K562 (cell line): ENCODE results near the gene MEGF11. TPM values are rescaled to one million over a fixed set of nuclear protein-coding genes. Genes with fewer than 3 reads are reported as not detected.

Experiments used
- NR2C2 ChIP-seq, 2 experiments: fragments of 200-800 bp in 1 of 2; sonication (Bioruptor generic) in 1 of 2; sonication (generic) in 1 of 2; formaldehyde crosslinking in 1 of 2; IDR thresholded peaks; 2 replicates each; pipeline versions ENCODE4 v1.6.1 to v1.8.0; 2016 to 2022; ENCODE audit warnings: mild to moderate bottlenecking in 1 of 2, missing compliant biosample characterization in 1 of 2, missing genetic modification characterization in 1 of 2, missing genetic modification reagents in 1 of 2
- PHB2 ChIP-seq: fragments of 450-650 bp; IDR thresholded peaks from 2 replicates; pipeline ENCODE4 v1.6.1; 2017; ENCODE audit warnings: low read depth
- PHTF2 ChIP-seq: fragments of 250-450 bp; sonication (Bioruptor Pico); IDR thresholded peaks from 2 replicates; pipeline ENCODE4 v1.5.0; 2021; ENCODE audit warnings: mild to moderate bottlenecking
- PRMT5 ChIP-seq: sonication (generic); formaldehyde crosslinking; IDR thresholded peaks from 2 replicates; pipeline ENCODE4 v1.5.0; 2020; ENCODE audit warnings: missing genetic modification reagents
- SAFB ChIP-seq: fragments of 200-400 bp; formaldehyde crosslinking; IDR thresholded peaks from 2 replicates; pipeline ENCODE4 v1.6.1; 2017; ENCODE audit warnings: low read depth, low read length, borderline replicate concordance
- SMAD3 ChIP-seq: fragments of 450-650 bp; formaldehyde crosslinking; conservative IDR thresholded peaks from 2 replicates; pipeline ENCODE4 v1.4.0; 2020; ENCODE audit warnings: mild to moderate bottlenecking
- TBP ChIP-seq: optimal IDR thresholded peaks from 2 replicates; pipeline ENCODE3; 2011; ENCODE audit warnings: low read depth, low read length, improper control_type of control experiment
- TEAD2 ChIP-seq: fragments of 450-650 bp; IDR thresholded peaks from 2 replicates; pipeline ENCODE4 v1.6.1; 2016; ENCODE audit warnings: missing genetic modification characterization, control low read depth, missing compliant biosample characterization
- ZEB2 ChIP-seq: fragments of 450-650 bp; IDR thresholded peaks from 2 replicates; pipeline ENCODE4 v1.6.1; 2016
- ZNF695 ChIP-seq: fragments of 450-650 bp; formaldehyde crosslinking; IDR thresholded peaks from 2 replicates; pipeline ENCODE4 v1.4.0; 2020; ENCODE audit warnings: mild to moderate bottlenecking, moderate library complexity
- ZNF717 ChIP-seq: fragments of 250-450 bp; sonication (Bioruptor Pico); IDR thresholded peaks from 2 replicates; pipeline ENCODE4 v1.5.0; 2021
- polyA plus RNA-seq, 8 experiments: library from polyadenylated mRNA; depleted of rRNA in 4 of 8; stranded (reverse) in 5 of 8; unstranded in 3 of 8; fragments of >200 nt; fragmentation: Nextera tagmentation in 2 of 8; fragmentation: Illumina TruSeq in 1 of 8; extraction: Ambion mirVana in 2 of 8; extraction: Trizol in 1 of 8; gene quantifications; 2 replicates each; pipeline versions ENCODE4 v1.2.1 to v1.2.3, GENCODE V29; 2011 to 2014; ENCODE audit warnings: inconsistent platforms in 1 of 8, missing spikeins in 1 of 8
- total RNA-seq, 7 experiments: library from RNA; depleted of rRNA in 6 of 7; stranded (reverse); fragments of >200 nt in 6 of 7; fragmentation: Illumina TruSeq in 2 of 7; extraction: Trizol in 2 of 7; gene quantifications; 2 replicates each; pipeline versions ENCODE4 v1.2.1 to v1.2.3, GENCODE V29; 2011 to 2021; ENCODE audit warnings: low replicate concordance in 1 of 7
- TF ChIP-seq, protein P1 (sequence below): fragments of 450-650 bp; IDR thresholded peaks from 2 replicates; pipeline ENCODE4 v1.6.1; 2016; ENCODE audit warnings: antibody characterized with exemption
- TF ChIP-seq, protein P2 (sequence below): fragments of 450-650 bp; formaldehyde crosslinking; IDR thresholded peaks from 2 replicates; pipeline ENCODE4 v1.4.0; 2020; ENCODE audit warnings: mild to moderate bottlenecking
- TF ChIP-seq, protein P3 (sequence below): fragments of 450-650 bp; IDR thresholded peaks from 2 replicates; pipeline ENCODE4 v1.7.0; 2016; ENCODE audit warnings: borderline replicate concordance
- TF ChIP-seq, protein P4 (sequence below): fragments of 250-450 bp; sonication (Bioruptor Pico); IDR thresholded peaks from 2 replicates; pipeline ENCODE4 v1.4.0; 2020; ENCODE audit warnings: mild to moderate bottlenecking, moderate library complexity
- TF ChIP-seq, protein P5 (sequence below): fragments of 450-650 bp; IDR thresholded peaks from 2 replicates; pipeline ENCODE4 v1.6.1; 2017; ENCODE audit warnings: antibody characterized with exemption, mild to moderate bottlenecking

MEGF11 gene
- total and polyA plus RNA-seq, 9 of the 15 experiments (the other 6 are each of a cell fraction or from before 2014, with no cell fraction given): 0.06 to 0.23 (median 0.20) TPM; not detected in 6

DNA sequence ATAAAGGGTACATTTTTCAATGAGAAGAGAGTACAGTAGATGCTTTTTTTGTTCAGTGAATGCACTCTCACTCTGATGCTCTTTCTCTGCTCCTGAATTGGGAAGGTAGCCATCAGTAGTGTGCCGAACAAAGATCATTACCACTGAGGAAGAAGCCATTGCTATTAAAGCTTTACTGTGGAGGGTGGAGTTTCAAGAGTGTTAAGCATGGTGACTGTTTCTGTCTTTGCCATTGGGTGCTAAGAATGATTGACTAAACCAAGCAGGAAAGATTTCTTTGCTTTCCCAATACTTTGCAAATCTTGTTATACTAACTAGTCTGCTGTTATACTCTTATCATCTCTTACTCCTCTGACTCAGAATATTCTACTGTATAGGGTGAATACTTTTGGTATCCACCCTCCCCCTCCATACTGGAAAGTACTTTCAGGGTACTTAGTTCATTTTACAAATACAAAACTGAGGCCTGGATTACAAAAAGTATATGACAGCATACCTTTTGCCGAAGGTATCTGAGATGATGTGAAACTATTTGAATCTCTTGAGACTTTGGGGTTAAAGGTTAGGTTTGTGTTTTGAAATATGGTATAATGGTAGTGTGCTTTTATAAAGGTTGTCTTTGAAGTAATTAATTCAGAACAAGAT, 382.5 kb downstream of the MEGF11 start (continued):
- TF ChIP-seq, protein P1, sequence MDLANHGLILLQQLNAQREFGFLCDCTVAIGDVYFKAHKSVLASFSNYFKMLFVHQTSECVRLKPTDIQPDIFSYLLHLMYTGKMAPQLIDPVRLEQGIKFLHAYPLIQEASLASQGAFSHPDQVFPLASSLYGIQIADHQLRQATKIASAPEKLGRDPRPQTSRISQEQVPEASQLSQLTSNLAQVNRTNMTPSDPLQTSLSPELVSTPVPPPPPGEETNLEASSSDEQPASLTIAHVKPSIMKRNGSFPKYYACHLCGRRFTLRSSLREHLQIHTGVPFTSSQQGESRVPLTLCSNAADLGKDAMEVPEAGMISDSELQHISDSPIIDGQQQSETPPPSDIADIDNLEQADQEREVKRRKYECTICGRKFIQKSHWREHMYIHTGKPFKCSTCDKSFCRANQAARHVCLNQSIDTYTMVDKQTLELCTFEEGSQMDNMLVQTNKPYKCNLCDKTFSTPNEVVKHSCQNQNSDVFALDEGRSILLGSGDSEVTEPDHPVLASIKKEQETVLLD: no peak
- TF ChIP-seq ZNF717 (0 out of 2 replicates have a peak, but pooled peaks have one; percentile 22), SMAD3 (CRISPR knock-in tag) (no peak), TEAD2 (tag) (no peak), SAFB (no peak), ZNF695 (CRISPR knock-in tag) (no peak), ZEB2 (no peak), PHB2 (no peak), TBP (peak; percentile 55), NR2C2 (CRISPR knock-in tag; IDR thresholded peaks at IDR 0.05) (no peak), NR2C2 (tag; IDR thresholded peaks at IDR 0.05) (peak; percentile 41; the same call in 1 of the 2 replicates), PHTF2 (CRISPR knock-in tag) (no peak), PRMT5 (no peak)
- TF ChIP-seq, protein P2, sequence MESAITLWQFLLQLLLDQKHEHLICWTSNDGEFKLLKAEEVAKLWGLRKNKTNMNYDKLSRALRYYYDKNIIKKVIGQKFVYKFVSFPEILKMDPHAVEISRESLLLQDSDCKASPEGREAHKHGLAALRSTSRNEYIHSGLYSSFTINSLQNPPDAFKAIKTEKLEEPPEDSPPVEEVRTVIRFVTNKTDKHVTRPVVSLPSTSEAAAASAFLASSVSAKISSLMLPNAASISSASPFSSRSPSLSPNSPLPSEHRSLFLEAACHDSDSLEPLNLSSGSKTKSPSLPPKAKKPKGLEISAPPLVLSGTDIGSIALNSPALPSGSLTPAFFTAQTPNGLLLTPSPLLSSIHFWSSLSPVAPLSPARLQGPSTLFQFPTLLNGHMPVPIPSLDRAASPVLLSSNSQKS (CRISPR knock-in tag): no peak
- TF ChIP-seq, protein P3, sequence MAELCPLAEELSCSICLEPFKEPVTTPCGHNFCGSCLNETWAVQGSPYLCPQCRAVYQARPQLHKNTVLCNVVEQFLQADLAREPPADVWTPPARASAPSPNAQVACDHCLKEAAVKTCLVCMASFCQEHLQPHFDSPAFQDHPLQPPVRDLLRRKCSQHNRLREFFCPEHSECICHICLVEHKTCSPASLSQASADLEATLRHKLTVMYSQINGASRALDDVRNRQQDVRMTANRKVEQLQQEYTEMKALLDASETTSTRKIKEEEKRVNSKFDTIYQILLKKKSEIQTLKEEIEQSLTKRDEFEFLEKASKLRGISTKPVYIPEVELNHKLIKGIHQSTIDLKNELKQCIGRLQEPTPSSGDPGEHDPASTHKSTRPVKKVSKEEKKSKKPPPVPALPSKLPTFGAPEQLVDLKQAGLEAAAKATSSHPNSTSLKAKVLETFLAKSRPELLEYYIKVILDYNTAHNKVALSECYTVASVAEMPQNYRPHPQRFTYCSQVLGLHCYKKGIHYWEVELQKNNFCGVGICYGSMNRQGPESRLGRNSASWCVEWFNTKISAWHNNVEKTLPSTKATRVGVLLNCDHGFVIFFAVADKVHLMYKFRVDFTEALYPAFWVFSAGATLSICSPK: no peak
- TF ChIP-seq, protein P4, sequence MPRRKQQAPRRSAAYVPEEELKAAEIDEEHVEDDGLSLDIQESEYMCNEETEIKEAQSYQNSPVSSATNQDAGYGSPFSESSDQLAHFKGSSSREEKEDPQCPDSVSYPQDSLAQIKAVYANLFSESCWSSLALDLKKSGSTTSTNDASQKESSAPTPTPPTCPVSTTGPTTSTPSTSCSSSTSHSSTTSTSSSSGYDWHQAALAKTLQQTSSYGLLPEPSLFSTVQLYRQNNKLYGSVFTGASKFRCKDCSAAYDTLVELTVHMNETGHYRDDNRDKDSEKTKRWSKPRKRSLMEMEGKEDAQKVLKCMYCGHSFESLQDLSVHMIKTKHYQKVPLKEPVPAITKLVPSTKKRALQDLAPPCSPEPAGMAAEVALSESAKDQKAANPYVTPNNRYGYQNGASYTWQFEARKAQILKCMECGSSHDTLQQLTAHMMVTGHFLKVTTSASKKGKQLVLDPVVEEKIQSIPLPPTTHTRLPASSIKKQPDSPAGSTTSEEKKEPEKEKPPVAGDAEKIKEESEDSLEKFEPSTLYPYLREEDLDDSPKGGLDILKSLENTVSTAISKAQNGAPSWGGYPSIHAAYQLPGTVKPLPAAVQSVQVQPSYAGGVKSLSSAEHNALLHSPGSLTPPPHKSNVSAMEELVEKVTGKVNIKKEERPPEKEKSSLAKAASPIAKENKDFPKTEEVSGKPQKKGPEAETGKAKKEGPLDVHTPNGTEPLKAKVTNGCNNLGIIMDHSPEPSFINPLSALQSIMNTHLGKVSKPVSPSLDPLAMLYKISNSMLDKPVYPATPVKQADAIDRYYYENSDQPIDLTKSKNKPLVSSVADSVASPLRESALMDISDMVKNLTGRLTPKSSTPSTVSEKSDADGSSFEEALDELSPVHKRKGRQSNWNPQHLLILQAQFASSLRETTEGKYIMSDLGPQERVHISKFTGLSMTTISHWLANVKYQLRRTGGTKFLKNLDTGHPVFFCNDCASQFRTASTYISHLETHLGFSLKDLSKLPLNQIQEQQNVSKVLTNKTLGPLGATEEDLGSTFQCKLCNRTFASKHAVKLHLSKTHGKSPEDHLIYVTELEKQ (CRISPR knock-in tag): no peak
- TF ChIP-seq, protein P5, sequence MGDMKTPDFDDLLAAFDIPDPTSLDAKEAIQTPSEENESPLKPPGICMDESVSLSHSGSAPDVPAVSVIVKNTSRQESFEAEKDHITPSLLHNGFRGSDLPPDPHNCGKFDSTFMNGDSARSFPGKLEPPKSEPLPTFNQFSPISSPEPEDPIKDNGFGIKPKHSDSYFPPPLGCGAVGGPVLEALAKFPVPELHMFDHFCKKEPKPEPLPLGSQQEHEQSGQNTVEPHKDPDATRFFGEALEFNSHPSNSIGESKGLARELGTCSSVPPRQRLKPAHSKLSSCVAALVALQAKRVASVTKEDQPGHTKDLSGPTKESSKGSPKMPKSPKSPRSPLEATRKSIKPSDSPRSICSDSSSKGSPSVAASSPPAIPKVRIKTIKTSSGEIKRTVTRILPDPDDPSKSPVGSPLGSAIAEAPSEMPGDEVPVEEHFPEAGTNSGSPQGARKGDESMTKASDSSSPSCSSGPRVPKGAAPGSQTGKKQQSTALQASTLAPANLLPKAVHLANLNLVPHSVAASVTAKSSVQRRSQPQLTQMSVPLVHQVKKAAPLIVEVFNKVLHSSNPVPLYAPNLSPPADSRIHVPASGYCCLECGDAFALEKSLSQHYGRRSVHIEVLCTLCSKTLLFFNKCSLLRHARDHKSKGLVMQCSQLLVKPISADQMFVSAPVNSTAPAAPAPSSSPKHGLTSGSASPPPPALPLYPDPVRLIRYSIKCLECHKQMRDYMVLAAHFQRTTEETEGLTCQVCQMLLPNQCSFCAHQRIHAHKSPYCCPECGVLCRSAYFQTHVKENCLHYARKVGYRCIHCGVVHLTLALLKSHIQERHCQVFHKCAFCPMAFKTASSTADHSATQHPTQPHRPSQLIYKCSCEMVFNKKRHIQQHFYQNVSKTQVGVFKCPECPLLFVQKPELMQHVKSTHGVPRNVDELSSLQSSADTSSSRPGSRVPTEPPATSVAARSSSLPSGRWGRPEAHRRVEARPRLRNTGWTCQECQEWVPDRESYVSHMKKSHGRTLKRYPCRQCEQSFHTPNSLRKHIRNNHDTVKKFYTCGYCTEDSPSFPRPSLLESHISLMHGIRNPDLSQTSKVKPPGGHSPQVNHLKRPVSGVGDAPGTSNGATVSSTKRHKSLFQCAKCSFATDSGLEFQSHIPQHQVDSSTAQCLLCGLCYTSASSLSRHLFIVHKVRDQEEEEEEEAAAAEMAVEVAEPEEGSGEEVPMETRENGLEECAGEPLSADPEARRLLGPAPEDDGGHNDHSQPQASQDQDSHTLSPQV: 0 out of 2 replicates have a peak, but pooled peaks have one; percentile 21
